ENCODE results near the gene DCAF17. TPM values are rescaled to one million over a fixed set of nuclear protein-coding genes. Genes with fewer than 3 reads are reported as not detected.

Gene DCAF17
- total and polyA plus RNA-seq, 2 of the 13 experiments (the other 11 are each of a cell fraction or from before 2014, with no cell fraction given): 13.7 to 30.0 TPM

DNA sequence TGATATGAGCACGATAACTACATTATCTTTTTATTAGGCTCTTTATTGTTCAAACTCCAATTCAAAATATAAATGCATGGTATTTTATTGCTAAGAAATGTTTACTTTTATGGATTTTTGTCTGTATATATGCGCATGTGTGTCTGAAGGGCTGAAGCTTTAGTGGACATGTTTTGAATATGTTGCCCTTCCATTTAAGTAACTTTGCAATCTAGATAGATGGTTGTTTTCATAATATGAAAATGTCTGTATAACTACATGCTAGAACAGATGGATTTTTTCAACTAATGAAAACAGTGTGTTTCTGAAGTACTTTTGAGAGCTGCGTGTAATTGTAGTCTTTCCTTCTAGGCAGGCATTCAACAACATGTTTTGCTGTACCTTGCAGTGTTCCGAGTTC is 18.7 kb downstream of the DCAF17 start:
- Histone ChIP-seq H3K27ac (ENCODE audit: extremely low read length, insufficient read depth, low read length) (no peak overlapping the region), H3K79me2 (ENCODE audit: insufficient read depth, low read length) (peaks cover 2% of the 10 kb centered on the region), H3K9ac (ENCODE audit: insufficient read depth, low read depth, low read length) (no peak overlapping the region), H3K9me3 (ENCODE audit: low read length) (no peaks in the 10 kb centered on the region), H3K4me3 (replicated peaks in 1 of 3; ENCODE audit: insufficient read depth in 1 of 3, low read depth in 2 of 3, low read length in 3 of 3) (no peak overlapping the region), H3K4me1 (ENCODE audit: insufficient read depth, low read length) (no peaks in the 10 kb centered on the region), H4K20me1 (ENCODE audit: insufficient read depth, low read length) (no peaks in the 10 kb centered on the region), H2AFZ (ENCODE audit: low read length) (no peak overlapping the region), H3K27me3 (ENCODE audit: control insufficient read depth in 1 of 2, insufficient read depth in 2 of 2, low read length in 2 of 2) (no peaks in the 10 kb centered on the region), H3K36me3 (replicated peaks in 1 of 2; ENCODE audit: control insufficient read depth in 1 of 2, insufficient read depth in 2 of 2, low read length in 2 of 2) (peaks cover 7 to 42% of the 10 kb centered on the region in 2 experiments), H3K4me2 (ENCODE audit: low read depth, low read length) (no peak overlapping the region)
- TF ChIP-seq ZNF768 (CRISPR knock-in tag; IDR thresholded peaks at IDR 0.05) (no peak), XRCC5 (optimal IDR thresholded peaks at IDR 0.05; ENCODE audit: low read length) (no peak), ZSCAN20 (CRISPR knock-in tag; IDR thresholded peaks at IDR 0.05; ENCODE audit: borderline replicate concordance) (no peak), PCBP1 (IDR thresholded peaks at IDR 0.05; ENCODE audit: borderline replicate concordance, low read depth, low read length) (no peak), ZBTB7A (CRISPR knock-in tag; IDR thresholded peaks at IDR 0.05) (no peak)
- BruUV-seq (replicated peaks): no TSS peak
- CTCF ChIA-PET (ENCODE audit: low intra/inter-chr PET ratio, low total read pairs): no interaction called here
- intact Hi-C loops (cut with micrococcal nuclease; ENCODE audit: unreplicated experiment) (no loop called here), in situ Hi-C loops (cut with HindIII; ENCODE audit: extremely low pct_ligation_motif_present, low pct_unique_long_range_greater_than_20kb) (no loop called here)
- WGBS (ENCODE audit: low lambda C conversion rate): over 99% methylated on average over 4 of the region's 4 CpGs
- DNase-seq (ENCODE audit: low spot score) (no peak), FAIRE-seq (no peak), ATAC-seq (no peak)
- POLR2A ChIA-PET: no interaction called here

DNA sequence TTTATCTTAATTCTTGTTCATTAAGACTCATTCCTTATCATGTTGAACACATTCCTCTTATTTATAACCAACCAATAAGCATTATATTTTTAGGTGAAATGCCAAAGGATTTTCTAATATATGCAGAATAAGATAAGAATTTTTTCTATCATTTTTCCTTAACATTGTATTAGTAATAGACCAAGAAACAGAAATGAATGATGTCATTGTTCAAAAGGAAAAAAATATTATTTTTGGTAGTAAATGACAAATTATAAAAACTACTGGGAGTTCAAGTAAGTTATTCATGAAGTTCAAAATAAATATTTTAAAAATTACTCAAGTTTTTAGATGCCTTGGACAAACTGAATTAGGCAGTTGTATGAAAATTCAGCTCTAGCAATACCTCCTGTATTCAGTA is 25.5 kb downstream of the DCAF17 start:
- TF ChIP-seq ATF7 (IDR thresholded peaks at IDR 0.05) (peak; percentile 90), ATF7 (CRISPR knock-in tag; IDR thresholded peaks at IDR 0.05) (no peak), NFE2L2 (IDR thresholded peaks at IDR 0.05; ENCODE audit: low read length) (no peak)
- peaks cover 7 to 33% of the 10 kb centered on the region in 2 experiments; a peak in 4 of 5 replicates for H3K36me3 ChIP-seq (replicated peaks in 1 of 2; ENCODE audit: control insufficient read depth in 1 of 2, insufficient read depth in 2 of 2, low read length in 2 of 2)
- no peaks in the 10 kb centered on the region for H4K20me1 ChIP-seq (ENCODE audit: insufficient read depth, low read length)
- ChIA-PET POLR2A (interaction anchor here (0.7 kb wide), 1 partner anchor 357 kb away, joined by 3 read pairs; no protein-coding TSS in a partner anchor), CTCF (ENCODE audit: low intra/inter-chr PET ratio, low total read pairs) (no interaction called here)
- intact Hi-C loops (cut with micrococcal nuclease; ENCODE audit: unreplicated experiment): no loop called here
- H3K4me3 ChIP-seq (replicated peaks in 1 of 3; ENCODE audit: insufficient read depth in 1 of 3, low read depth in 2 of 3, low read length in 3 of 3): no peak overlapping the region
- H3K27me3 ChIP-seq (ENCODE audit: control insufficient read depth in 1 of 2, insufficient read depth in 2 of 2, low read length in 2 of 2): no peaks in the 10 kb centered on the region
- H3K9me3 ChIP-seq (ENCODE audit: low read length): no peaks in the 10 kb centered on the region
- no peak overlapping the region for H3K27ac ChIP-seq (ENCODE audit: extremely low read length, insufficient read depth, low read length)
- no peak for FAIRE-seq
- ATAC-seq: no peak
- no peaks in the 10 kb centered on the region for H3K4me1 ChIP-seq (ENCODE audit: insufficient read depth, low read length)
- peaks cover 2% of the 10 kb centered on the region for H3K79me2 ChIP-seq (ENCODE audit: insufficient read depth, low read length)
- in situ Hi-C loops (cut with HindIII; ENCODE audit: extremely low pct_ligation_motif_present, low pct_unique_long_range_greater_than_20kb): no loop called here
- no TSS peak for BruUV-seq (replicated peaks)
- H3K4me2 ChIP-seq (ENCODE audit: low read depth, low read length): no peak overlapping the region
- no peak overlapping the region for H3K9ac ChIP-seq (ENCODE audit: insufficient read depth, low read depth, low read length)
- no peak for DNase-seq (ENCODE audit: low spot score)
- no peak overlapping the region for H2AFZ ChIP-seq (ENCODE audit: low read length)
